Stomach (tissue), 9 donors: ENCODE measurements around the gene TST. TPM values are rescaled to one million over a fixed set of nuclear protein-coding genes. Genes with fewer than 3 reads are reported as not detected.
A peak's percentile ranks its signal among the peaks of the same experiment; 100 is the strongest.

Experiments
- DNase-seq, 2 donors: peaks; one replicate each; pipeline versions ENCODE4 v3.0.0 to v3.0.0-alpha.2; 2013 to 2019
- H3K27ac ChIP-seq, 5 donors: fragments of 200-600 bp in 4 of 5; sonication (generic) in 4 of 5; one replicate each; pipeline ENCODE4 v1.5.1; 2013 to 2019; ENCODE audit warnings: mild to moderate bottlenecking in 1 of 5, moderate library complexity in 1 of 5
- H3K27me3 ChIP-seq, 3 donors: fragments of 200-600 bp; sonication (generic); one replicate each; pipeline ENCODE4 v1.5.1; 2017 to 2019; ENCODE audit warnings: mixed run types in 1 of 3
- H3K36me3 ChIP-seq, 4 donors: fragments of 200-600 bp; sonication (generic); 1 replicate in 3 of 4; 2 replicates in 1 of 4; pipeline ENCODE4 v1.5.1; 2016 to 2019
- H3K4me1 ChIP-seq, 4 donors: fragments of 200-600 bp; sonication (generic); one replicate each; pipeline ENCODE4 v1.5.1; 2016 to 2019
- H3K4me3 ChIP-seq, 4 donors: fragments of 200-600 bp; sonication (generic) in 3 of 4; one replicate each; pipeline ENCODE4 v1.5.1; 2016 to 2019; ENCODE audit warnings: mild to moderate bottlenecking in 1 of 4
- H3K9me3 ChIP-seq, 4 donors: fragments of 200-600 bp; sonication (generic); one replicate each; pipeline ENCODE4 v1.5.1; 2016 to 2019
- EP300 ChIP-seq: sonication (generic); formaldehyde crosslinking; IDR thresholded peaks from one replicate; pipeline ENCODE4 v1.6.1; 2017; ENCODE audit warnings: antibody characterized with exemption
- POLR2A ChIP-seq, 4 donors: fragments of 450-650 bp; IDR thresholded peaks; one replicate each; pipeline ENCODE4 v1.6.1; 2016; ENCODE audit warnings: antibody characterized with exemption in 4 of 4, control low read depth in 2 of 4, mild to moderate bottlenecking in 1 of 4, moderate library complexity in 1 of 4
- POLR2AphosphoS5 ChIP-seq, 3 donors: sonication (generic); formaldehyde crosslinking; IDR thresholded peaks; one replicate each; pipeline ENCODE4 v1.6.1; 2016; ENCODE audit warnings: antibody characterized with exemption in 3 of 3
- WGBS, 5 donors: extraction: QIAGEN DNeasy Blood & Tissue Kit in 3 of 5; methylation state at CpG; one replicate each; pipeline versions ENCODE4 v1.1.5 to v1.1.7; 2013 to 2018; 5-methylcytosine and 5-hydroxymethylcytosine counted together
- intact Hi-C: fragments of 100-400 bp; cut with DNase I; formaldehyde crosslinking; loops from one replicate; pipeline ENCODE4 v1.15.1; 2023; ENCODE audit warnings: low total_unique reads
- polyA plus RNA-seq, 3 donors: library from polyadenylated mRNA; stranded (reverse); fragments of 200-250 nt; gene quantifications; one replicate each; pipeline ENCODE4 v1.2.3, GENCODE V29; 2013
- total RNA-seq, 5 donors: library from RNA; depleted of rRNA; stranded (reverse); fragments of >200 nt; gene quantifications; one replicate each; pipeline versions ENCODE4 v1.1.0 to v1.2.3, GENCODE V29; 2014 to 2016
- TF ChIP-seq, protein P1 (sequence below), 7 experiments: fragments of 450-650 bp in 4 of 7; fragments of 200-600 bp in 3 of 7; sonication (generic) in 3 of 7; IDR thresholded peaks; one replicate each; pipeline ENCODE4 v1.5.1; 2016 to 2019; ENCODE audit warnings: antibody characterized with exemption in 7 of 7, control low read depth in 2 of 7, mild to moderate bottlenecking in 1 of 7
- donor health status: healthy with polysubstance abuse.
- donor health status: Bipolar disorder and iron deficiency.
- donor health status: healthy.

TST gene
- total and polyA plus RNA-seq, 8 donors: 51.8 to 709 (median 95.3) TPM

DNA sequence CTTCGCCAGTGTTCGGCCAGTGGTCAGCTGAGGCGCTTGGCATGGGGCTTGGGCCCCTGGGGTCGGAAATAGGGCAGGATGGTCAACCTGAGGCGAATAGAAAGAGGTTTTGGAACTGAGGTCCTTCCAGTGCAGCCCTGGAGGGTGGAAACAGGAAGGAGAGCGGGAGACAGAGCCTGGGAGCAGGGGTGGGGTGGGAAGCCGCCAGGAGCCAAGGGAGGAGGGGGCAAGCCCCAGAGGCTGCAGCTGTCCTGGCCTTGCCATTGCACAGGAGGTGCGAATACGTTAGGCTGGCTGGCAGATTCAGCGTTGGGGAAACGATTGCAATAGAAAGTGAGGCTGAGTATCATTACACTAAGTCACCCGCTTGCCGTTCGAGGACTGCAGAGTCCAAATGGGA, 18.4 kb upstream of the TST start:
- intact Hi-C loops: no loop called here
- no peaks in the 10 kb centered on the region for H3K9me3 ChIP-seq
- H3K27me3 ChIP-seq: peaks cover 0 to 19% (median 9%) of the 10 kb centered on the region in 3 donors
- WGBS, 5 donors: 63 to 80% (median 74%) methylated on average over 14 of the region's 14 CpGs
- TF ChIP-seq, protein P1, sequence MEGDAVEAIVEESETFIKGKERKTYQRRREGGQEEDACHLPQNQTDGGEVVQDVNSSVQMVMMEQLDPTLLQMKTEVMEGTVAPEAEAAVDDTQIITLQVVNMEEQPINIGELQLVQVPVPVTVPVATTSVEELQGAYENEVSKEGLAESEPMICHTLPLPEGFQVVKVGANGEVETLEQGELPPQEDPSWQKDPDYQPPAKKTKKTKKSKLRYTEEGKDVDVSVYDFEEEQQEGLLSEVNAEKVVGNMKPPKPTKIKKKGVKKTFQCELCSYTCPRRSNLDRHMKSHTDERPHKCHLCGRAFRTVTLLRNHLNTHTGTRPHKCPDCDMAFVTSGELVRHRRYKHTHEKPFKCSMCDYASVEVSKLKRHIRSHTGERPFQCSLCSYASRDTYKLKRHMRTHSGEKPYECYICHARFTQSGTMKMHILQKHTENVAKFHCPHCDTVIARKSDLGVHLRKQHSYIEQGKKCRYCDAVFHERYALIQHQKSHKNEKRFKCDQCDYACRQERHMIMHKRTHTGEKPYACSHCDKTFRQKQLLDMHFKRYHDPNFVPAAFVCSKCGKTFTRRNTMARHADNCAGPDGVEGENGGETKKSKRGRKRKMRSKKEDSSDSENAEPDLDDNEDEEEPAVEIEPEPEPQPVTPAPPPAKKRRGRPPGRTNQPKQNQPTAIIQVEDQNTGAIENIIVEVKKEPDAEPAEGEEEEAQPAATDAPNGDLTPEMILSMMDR (IDR thresholded peaks at IDR 0.05): no peak
- no peak for TF ChIP-seq POLR2AphosphoS5 (IDR thresholded peaks at IDR 0.05)
- TF ChIP-seq EP300: no peak
- TF ChIP-seq POLR2A (IDR thresholded peaks at IDR 0.05): no peak
- peaks cover 4 to 18% (median 11%) of the 10 kb centered on the region in 4 donors for H3K4me1 ChIP-seq
- no peak overlapping the region for H3K27ac ChIP-seq
- H3K4me3 ChIP-seq: no peak overlapping the region
- no peaks in the 10 kb centered on the region for H3K36me3 ChIP-seq
- no peak for DNase-seq

DNA sequence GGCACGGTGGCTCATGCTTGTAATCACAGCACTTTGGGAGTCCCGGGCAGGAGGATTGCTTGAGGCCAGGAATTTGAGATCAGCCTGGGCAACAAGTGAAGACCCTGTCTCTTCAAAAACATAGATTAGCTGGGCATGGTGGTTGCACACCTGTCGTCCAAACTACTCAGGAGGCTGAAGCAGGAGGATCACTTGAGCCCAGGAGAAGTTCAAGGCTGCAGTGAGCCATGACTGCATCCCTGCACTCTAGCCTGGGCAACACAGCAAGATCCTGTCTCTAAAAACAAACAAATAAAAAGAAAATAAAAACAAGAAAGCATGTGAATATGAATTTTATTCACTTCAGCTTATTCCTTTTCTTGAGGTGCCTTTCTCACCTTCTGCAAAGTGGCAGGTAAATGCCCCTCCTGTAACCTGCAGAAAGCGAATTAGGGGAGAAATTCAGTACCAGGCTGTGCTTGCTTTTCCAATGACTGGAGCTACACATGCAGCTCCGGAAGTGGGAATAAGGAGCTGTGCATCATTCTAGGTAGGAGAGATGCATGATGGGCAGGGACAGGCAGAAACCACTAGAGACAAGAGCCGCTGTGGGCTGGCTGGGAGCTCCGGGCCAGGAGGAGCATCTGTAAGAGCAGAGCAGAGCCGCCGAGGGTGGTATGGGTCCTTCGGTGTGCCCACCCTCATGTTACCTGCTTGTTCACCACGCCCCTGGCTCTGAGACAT, 17.6 kb upstream of the TST start:
- Histone ChIP-seq H3K27ac (no peak overlapping the region), H3K9me3 (no peaks in the 10 kb centered on the region), H3K36me3 (no peaks in the 10 kb centered on the region), H3K4me1 (peaks cover 13 to 26% (median 19%) of the 10 kb centered on the region in 4 donors), H3K27me3 (peaks cover 0 to 19% (median 9%) of the 10 kb centered on the region in 3 donors), H3K4me3 (no peak overlapping the region)
- intact Hi-C loops: no loop called here
- no peak for DNase-seq
- WGBS, 5 donors: 87 to 91% (median 89%) methylated on average over 11 of the region's 11 CpGs
- TF ChIP-seq, protein P1 (IDR thresholded peaks at IDR 0.05): no peak
- no peak for TF ChIP-seq POLR2A (IDR thresholded peaks at IDR 0.05)
- no peak for TF ChIP-seq POLR2AphosphoS5 (IDR thresholded peaks at IDR 0.05)
- no peak for TF ChIP-seq EP300

DNA sequence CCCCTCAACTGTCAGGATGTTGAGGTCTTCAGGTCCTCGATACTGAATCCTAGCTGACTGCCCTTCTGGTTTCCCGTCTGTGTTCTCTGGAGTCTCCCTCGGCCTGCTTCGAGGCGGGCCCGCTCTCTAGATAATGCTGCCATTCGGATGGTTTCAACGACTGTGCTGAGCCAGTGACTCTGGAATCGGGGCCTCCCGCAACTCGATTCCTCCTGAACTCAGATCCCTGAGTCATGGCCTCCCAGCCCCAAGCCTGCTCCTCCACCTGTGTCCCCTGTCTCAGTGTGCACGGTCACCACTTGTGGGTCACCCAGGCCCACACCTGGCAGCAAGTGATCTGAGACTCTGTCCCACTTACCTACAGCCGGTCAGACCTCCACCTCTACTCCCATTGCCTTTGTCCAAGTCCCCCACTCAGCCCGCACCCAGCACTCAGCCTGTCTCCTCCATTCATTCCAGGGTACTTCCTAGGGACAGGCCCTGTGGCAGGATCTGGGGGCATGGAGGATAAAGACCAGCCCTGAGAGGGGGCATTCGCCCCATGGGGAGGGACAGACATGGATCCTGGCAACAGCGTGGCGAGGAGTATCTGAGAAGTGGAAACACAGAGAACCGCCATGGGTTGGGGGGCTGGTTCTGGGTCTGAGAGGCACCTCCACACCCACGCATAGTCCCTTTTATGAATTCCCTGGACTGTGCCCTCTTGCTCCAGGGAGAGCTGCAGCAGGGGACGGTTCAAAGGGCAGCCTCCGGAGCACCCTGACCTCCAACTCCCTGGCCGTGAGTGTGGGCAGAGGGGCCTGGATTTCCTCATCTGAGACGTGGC, 14.6 kb upstream of the TST start:
- intact Hi-C loops: no loop called here
- peaks cover 13 to 40% (median 23%) of the 10 kb centered on the region in 4 donors for H3K4me1 ChIP-seq
- 77 to 88% (median 84%) methylated on average over 21 to 23 of the region's 23 CpGs for WGBS, 5 donors
- DNase-seq: no peak
- no peak overlapping the region for H3K4me3 ChIP-seq
- no peaks in the 10 kb centered on the region for H3K9me3 ChIP-seq
- peaks cover 14 to 23% (median 21%) of the 10 kb centered on the region in 4 donors for H3K36me3 ChIP-seq
- peak overlapping the region in 4 of 5 donors; percentile 72 to 89 (median 81) for H3K27ac ChIP-seq
- H3K27me3 ChIP-seq: peaks cover 0 to 19% (median 9%) of the 10 kb centered on the region in 3 donors
- TF ChIP-seq, protein P1 (IDR thresholded peaks at IDR 0.05): no peak
- TF ChIP-seq POLR2AphosphoS5 (IDR thresholded peaks at IDR 0.05): no peak
- TF ChIP-seq EP300: no peak
- no peak for TF ChIP-seq POLR2A (IDR thresholded peaks at IDR 0.05)
